Adrenal gland (tissue), 12 donors: ENCODE measurements around the gene RAMP1. TPM values are rescaled to one million over a fixed set of nuclear protein-coding genes. Genes with fewer than 3 reads are reported as not detected.
"Not testable (repeated sequence)": the region's sequence is repeated elsewhere in the genome, so short reads cannot be mapped to it uniquely, and the experiment has no call there.

Source experiments
- DNase-seq, 7 donors: peaks; one replicate each; pipeline ENCODE4 v3.0.0-alpha.2; 2019 to 2020
- H3K27ac ChIP-seq, 5 donors: fragments of 200-600 bp; sonication (generic) in 4 of 5; 1 replicate in 3 of 5; 2 replicates in 2 of 5; pipeline versions ENCODE4 v1.5.1 to v1.8.0; 2016 to 2020; ENCODE audit warnings: mild to moderate bottlenecking in 1 of 5
- H3K27me3 ChIP-seq: fragments of 200-600 bp; 2 replicates; pipeline ENCODE4 v1.8.0; 2021
- H3K36me3 ChIP-seq, 2 donors: fragments of 200-600 bp; replicated peaks in 1 of 2; 1 replicate in 1 of 2; 2 replicates in 1 of 2; pipeline versions ENCODE4 v1.5.1 to v1.8.0; 2018 to 2022
- H3K4me1 ChIP-seq, 2 donors: fragments of 200-600 bp; replicated peaks in 1 of 2; 1 replicate in 1 of 2; 2 replicates in 1 of 2; pipeline versions ENCODE4 v1.5.1 to v1.8.0; 2018 to 2021
- H3K4me3 ChIP-seq, 4 donors: fragments of 200-600 bp; sonication (generic) in 3 of 4; one replicate each; pipeline ENCODE4 v1.5.1; 2016 to 2018
- H3K9me3 ChIP-seq, 3 donors: fragments of 200-600 bp; sonication (generic) in 1 of 3; replicated peaks in 1 of 3; 1 replicate in 2 of 3; 2 replicates in 1 of 3; pipeline versions ENCODE4 v1.5.1 to v1.8.0; 2016 to 2021
- CTCF ChIP-seq, 6 experiments: fragments of 450-650 bp in 4 of 6; fragments of 200-600 bp in 2 of 6; sonication (generic) in 1 of 6; IDR thresholded peaks; 1 replicate in 5 of 6; 2 replicates in 1 of 6; pipeline versions ENCODE4 v1.5.1 to v1.8.0; 2016 to 2021; ENCODE audit warnings: antibody characterized with exemption in 6 of 6, mild to moderate bottlenecking in 2 of 6, moderate library complexity in 1 of 6
- POLR2A ChIP-seq, 2 donors: fragments of 450-650 bp; IDR thresholded peaks; one replicate each; pipeline ENCODE4 v1.6.1; 2017; ENCODE audit warnings: antibody characterized with exemption in 2 of 2, mild to moderate bottlenecking in 2 of 2, moderate library complexity in 1 of 2
- WGBS, 4 donors: extraction: QIAGEN DNeasy Blood & Tissue Kit in 2 of 4; methylation state at CpG; one replicate each; pipeline versions ENCODE4 v1.1.5 to v1.1.7; 2013 to 2017; 5-methylcytosine and 5-hydroxymethylcytosine counted together
- intact Hi-C, 2 donors: fragments of 100-400 bp; cut with DNase I; formaldehyde crosslinking; loops; one replicate each; pipeline versions ENCODE4 v1.14.1 to v1.15.0; 2022 to 2023
- polyA plus RNA-seq, 3 donors: library from polyadenylated mRNA; stranded (reverse); fragments of 200-250 nt in 2 of 3; fragments of 350-450 nt in 1 of 3; fragmentation: Illumina TruSeq in 1 of 3; extraction: RNeasy Lipid Tissue Mini Kit (QIAGEN cat#74804) in 1 of 3; gene quantifications; one replicate each; pipeline ENCODE4 v1.2.3, GENCODE V29; 2013 to 2014
- total RNA-seq, 9 donors: library from RNA; depleted of rRNA in 4 of 9; stranded (reverse); fragments of >200 nt in 4 of 9; fragments of 120-200 nt in 1 of 9; fragmentation: NEBNext Ultra II Directional in 1 of 9; extraction: Animal tissue kit (Norgen Biotek cat#: 25700) in 1 of 9; gene quantifications; one replicate each; pipeline versions ENCODE4 v1.1.0 to v1.2.4, GENCODE V29; 2013 to 2023
- donor health status: healthy with polysubstance abuse.
- donor health status: Bipolar disorder and iron deficiency.
- donor health status: DM: yes; HTN: yes; CAD: no.
- donor health status: DM: no; HTN: no; CAD: no.
- donor health status: DM: no; HTN: no; CAD: no.
- donor health status: DM: yes; HTN: yes; CAD: no.

The RAMP1 gene
- total and polyA plus RNA-seq, 12 donors: 2.4 to 72.6 (median 17.2) TPM

- H3K4me1 ChIP-seq: no peaks in the 10 kb centered on the region
- no peaks in the 10 kb centered on the region for H3K9me3 ChIP-seq
- H3K4me3 ChIP-seq: no peak overlapping the region
- intact Hi-C loops: no loop called here
- no peak for TF ChIP-seq POLR2A (IDR thresholded peaks at IDR 0.05)
- no peak for TF ChIP-seq CTCF (IDR thresholded peaks at IDR 0.05)
- H3K27ac ChIP-seq: no peak overlapping the region
- no peak for DNase-seq
- H3K36me3 ChIP-seq: no peaks in the 10 kb centered on the region
- WGBS, 4 donors: 64 to 80% (median 75%) methylated on average over 3 of the region's 3 CpGs
- no peaks in the 10 kb centered on the region for H3K27me3 ChIP-seq
Observed at GRCh38 chr2:237942513-237942899, 83.1 kb downstream of the RAMP1 start.

GRCh38 chr2:237943395-237944094 is 84.1 kb downstream of the RAMP1 start:
- H3K4me1 ChIP-seq: no peaks in the 10 kb centered on the region
- no peak overlapping the region for H3K4me3 ChIP-seq
- WGBS, 4 donors: 89 to 100% (median 93%) methylated on average over 1 to 7 of the region's 7 CpGs
- H3K27me3 ChIP-seq: no peaks in the 10 kb centered on the region
- no peaks in the 10 kb centered on the region for H3K9me3 ChIP-seq
- no peak overlapping the region for H3K27ac ChIP-seq
- DNase-seq: no peak
- no peaks in the 10 kb centered on the region for H3K36me3 ChIP-seq
- intact Hi-C loops: no loop called here
- TF ChIP-seq CTCF (IDR thresholded peaks at IDR 0.05) (no peak), POLR2A (IDR thresholded peaks at IDR 0.05) (no peak)

GRCh38 chr2:237944302-237944701 is 84.9 kb downstream of the RAMP1 start:
- 64 to 85% (median 81%) methylated on average over 3 to 4 of the region's 4 CpGs for WGBS, 4 donors
- TF ChIP-seq POLR2A (IDR thresholded peaks at IDR 0.05) (no peak), CTCF (IDR thresholded peaks at IDR 0.05) (no peak)
- no peak overlapping the region for H3K27ac ChIP-seq
- H3K36me3 ChIP-seq: no peaks in the 10 kb centered on the region
- DNase-seq: no peak
- no peaks in the 10 kb centered on the region for H3K4me1 ChIP-seq
- no peak overlapping the region for H3K4me3 ChIP-seq
- intact Hi-C loops: no loop called here
- H3K27me3 ChIP-seq: no peaks in the 10 kb centered on the region
- H3K9me3 ChIP-seq: no peaks in the 10 kb centered on the region

- no peaks in the 10 kb centered on the region for H3K27me3 ChIP-seq
- H3K4me3 ChIP-seq: no peak overlapping the region
- DNase-seq: no peak
- WGBS, 4 donors: 50 to 70% (median 57%) methylated on average over 1 of the region's 1 CpG
- intact Hi-C loops: no loop called here
- H3K4me1 ChIP-seq: no peaks in the 10 kb centered on the region
- TF ChIP-seq CTCF (IDR thresholded peaks at IDR 0.05): no peak
- no peak for TF ChIP-seq POLR2A (IDR thresholded peaks at IDR 0.05)
- H3K27ac ChIP-seq: no peak overlapping the region
- H3K9me3 ChIP-seq: no peaks in the 10 kb centered on the region
- no peaks in the 10 kb centered on the region for H3K36me3 ChIP-seq
Observed at GRCh38 chr2:237946423-237946822, 87.0 kb downstream of the RAMP1 start.

- DNase-seq, H3K4me1 ChIP-seq, H3K9me3 ChIP-seq, H3K27ac ChIP-seq, intact Hi-C loops, H3K4me3 ChIP-seq, H3K36me3 ChIP-seq: not testable (repeated sequence)
- H3K27me3 ChIP-seq: peaks cover 11% of the 10 kb centered on the region
- WGBS, 4 donors: 70 to 81% (median 74%) methylated on average over 4 of the region's 4 CpGs
Observed at GRCh38 chr2:237951354-237951753, 91.9 kb downstream of the RAMP1 start.
